GM21528 (cell line): ENCODE measurements around the gene KRABD2.
"Not testable (repeated sequence)": the region's sequence is repeated elsewhere in the genome, so short reads cannot be mapped to it uniquely, and the experiment has no call there.

Experiments
- ATAC-seq: cut with Tn5 transposase; IDR thresholded peaks from one replicate; pipeline ENCODE4 v1.9.1; 2021; ENCODE audit warnings: mild to moderate bottlenecking, moderate library complexity; ENCODE audit not compliant: unreplicated experiment, low FRiP score

Gene KRABD2

DNA sequence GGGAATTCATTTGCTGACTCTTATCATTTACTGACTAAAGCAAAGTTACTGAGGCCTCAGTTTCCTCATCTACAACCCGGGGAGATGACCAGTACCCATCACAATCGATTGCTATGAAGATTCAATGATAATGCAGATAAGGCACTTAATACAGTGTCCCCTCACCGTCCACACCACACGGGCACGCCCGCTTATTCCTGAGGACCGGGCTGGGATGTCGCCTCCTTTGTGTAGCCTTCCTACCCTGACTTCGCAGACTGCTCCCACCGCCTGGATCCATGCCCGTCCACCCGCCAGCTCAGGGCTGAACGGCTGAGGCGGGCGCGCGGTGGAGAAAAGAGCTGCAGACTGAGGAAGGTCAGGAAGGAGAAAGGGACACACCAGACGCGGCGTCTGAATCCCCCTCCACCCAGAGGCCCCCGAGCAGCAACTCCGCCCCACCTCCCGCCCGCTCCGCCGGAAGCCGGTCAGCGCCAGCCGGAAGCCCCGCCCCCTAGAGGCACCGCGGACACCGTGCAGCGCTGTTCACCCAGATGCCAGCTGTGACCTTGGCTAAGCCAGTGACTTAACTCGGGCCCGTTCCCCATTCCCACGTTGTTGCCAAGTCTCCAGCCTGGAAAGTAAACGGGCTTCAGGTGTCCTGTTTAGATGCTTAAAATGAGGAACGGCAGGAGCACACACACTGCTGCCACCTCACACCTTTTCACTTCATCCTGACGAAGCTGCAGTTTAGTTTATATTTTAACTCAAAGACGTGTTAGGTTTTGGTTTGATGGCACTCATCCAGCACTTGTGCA, at the start of gene KRABD2:
TSS of gene KRABD2 (minus strand) at position 434 of the 797 bp plus-strand sequence.
- ATAC-seq: peak; percentile 75

DNA sequence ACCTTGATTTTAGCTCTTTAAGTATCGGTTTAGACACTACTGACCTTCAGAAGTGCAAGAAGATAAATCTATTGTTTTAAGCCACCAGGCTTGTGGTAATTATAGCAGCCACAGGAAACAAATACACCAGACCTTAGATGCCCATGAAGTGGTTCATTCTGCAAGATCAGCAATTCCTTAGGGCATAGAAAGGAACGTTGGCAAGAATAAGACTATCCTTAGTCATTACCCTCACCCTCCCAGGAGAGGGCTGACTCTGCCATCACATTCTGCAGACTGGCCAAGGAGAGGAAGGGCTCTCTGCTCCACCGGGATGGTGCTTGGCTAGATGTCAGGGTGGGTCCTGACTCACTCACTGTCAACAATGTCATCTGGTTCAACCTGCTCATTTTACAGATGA, 45.1 kb upstream of the KRABD2 start:
- ATAC-seq: no peak

DNA sequence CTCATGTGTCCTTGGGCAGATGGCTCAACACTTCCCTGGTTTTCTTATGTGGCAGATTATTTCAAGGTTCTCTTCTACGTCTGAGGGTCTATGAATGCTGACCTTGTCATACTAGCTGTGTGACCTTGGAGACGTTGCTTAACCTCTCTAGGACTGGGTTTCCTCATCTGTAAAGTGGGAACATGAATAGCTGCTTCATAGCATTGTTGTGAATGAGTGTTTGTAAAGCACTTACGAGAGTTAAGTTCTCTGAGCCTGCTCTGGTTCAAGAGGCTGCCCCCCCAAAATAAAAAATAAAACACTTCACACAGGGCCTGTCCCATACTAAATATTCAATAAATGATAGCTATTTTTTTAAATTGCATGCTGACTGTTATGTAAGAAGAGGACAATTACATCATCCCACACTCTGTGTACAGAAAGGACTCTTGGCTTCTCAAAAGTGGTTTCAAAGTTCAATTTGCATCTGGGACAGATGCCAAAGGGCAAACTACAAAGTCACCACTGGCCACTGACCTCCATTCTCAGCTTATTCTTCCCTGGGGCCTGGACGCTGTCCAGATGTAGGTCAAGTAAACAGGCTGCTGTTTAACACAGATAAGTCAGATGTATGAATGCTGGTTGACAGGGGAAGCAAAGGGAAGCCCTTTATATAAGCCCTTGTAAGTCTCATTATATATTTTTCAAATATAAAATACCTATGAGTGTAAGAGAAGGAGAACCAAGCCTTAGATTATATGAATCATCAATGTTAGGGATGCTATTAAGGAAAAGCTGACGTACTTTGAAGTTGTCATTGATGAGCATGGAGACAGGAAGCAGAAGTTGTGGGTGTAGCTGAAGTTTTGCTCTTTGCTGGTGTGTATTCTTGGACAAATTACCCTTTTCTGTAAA, 43.8 kb upstream of the KRABD2 start:
- ATAC-seq: no peak

DNA sequence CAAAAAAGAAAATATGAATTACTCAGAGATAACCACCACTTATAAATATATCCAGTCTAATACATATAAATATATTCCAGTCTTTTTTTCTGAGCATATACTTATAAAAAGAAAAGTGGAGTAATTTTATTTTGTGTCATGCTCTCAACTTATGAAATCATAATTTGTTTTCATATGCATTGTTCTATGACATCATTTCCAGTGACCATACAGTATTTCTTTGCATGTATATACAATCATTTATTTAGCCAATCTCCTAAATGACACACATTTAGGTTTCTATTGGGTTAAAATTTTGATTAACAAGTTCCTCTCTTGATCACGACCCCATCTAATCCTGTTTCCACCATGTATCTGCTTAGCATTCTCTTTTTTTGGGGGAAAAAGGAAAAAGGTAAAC, 42.8 kb upstream of the KRABD2 start:
- no peak for ATAC-seq

DNA sequence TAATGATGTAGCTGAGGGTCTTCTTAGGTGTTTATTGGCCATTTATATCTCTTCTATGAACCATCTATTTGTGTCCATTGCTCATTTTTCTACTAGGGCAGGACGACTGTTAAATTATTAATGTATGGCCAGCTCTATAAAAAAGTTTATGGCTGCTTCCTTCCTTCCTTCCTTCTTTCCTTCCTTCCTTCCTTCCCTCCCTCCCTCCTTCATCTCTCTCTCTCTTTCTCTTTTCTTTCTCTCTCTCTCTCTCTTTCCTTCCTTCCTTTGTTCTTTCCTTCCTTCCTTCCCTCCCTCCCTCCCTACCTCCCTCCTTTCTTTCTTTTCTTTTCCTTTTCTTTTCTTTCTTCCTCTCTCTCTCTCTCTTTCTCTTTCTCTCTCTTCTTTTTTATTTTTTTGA, 42.0 kb upstream of the KRABD2 start:
- ATAC-seq: no peak

DNA sequence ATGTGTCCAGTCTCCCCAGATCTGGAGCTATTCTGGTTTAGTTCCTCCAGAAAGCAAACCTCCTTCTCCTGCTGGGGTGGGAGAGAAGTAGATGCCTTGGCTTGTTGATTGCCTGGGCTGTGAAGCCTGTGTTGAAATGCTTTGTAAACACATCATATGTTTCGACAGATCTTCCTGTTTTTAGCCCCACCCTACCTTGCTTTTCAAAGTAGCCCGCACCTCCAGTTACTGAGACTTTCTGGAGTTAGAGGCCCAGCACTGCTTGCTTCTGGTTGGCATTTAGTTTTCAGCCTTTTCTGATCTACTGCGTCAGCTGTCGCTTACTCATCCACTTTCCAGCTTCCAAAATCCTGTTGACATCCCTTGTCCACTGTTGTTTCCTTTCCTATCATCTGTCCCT, 41.3 kb upstream of the KRABD2 start:
- ATAC-seq: no peak

DNA sequence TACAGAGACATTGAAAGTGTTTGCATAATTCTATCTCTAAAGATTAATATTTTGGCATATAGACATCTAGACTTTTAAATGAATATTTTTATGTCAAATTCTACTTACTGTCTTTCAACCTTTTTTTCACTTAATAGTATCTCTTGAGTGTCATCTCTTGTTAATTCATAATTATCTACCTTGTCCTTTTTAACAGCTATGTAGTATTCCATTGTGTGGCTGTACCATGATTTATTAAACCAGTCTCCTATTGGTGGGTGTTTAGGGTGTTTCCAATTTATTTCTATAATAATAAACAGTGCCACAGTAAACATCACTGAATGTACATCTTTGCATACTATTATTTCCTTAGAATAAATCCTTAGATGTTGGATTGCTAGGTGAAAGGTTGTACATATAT, 37.4 kb upstream of the KRABD2 start:
- no peak for ATAC-seq

DNA sequence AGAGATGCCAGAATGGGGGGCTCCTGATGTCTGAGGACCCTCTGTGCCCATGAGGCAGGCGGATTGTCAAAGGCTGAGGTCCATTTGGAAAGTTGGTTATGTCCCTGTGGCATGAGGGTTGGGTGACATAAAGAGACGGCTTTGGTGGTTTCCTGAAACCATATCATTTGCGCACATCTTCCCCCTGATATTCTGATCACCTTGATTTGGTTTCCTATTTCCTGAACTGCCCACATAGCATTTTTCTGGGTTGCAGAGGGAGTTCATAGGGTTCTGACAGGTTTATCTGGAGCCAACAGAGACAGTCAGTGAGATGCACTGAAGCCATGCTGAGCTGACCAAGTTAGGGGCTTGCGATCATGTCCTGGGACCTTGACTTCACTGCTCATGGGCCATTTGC, 36.8 kb upstream of the KRABD2 start:
- no peak for ATAC-seq

DNA sequence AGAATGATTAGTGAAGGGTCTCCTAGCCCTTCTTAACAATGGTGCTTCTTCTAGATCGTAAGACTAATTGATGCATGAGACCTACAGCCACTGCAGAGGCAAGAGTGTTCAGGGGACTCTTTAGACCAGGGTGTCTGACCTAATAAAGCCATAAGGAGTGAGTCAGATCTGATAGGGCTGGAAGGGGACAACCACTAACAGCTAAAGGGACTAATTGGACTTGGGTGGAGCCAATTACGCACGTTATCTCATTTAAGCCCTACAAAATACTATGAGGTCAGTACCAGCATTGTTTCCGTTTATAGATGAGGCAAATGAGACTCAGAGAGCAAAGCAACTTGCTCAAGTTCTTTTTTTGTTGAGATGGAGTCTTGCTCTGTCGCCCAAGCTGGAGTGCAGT, 35.6 kb upstream of the KRABD2 start:
- no peak for ATAC-seq

DNA sequence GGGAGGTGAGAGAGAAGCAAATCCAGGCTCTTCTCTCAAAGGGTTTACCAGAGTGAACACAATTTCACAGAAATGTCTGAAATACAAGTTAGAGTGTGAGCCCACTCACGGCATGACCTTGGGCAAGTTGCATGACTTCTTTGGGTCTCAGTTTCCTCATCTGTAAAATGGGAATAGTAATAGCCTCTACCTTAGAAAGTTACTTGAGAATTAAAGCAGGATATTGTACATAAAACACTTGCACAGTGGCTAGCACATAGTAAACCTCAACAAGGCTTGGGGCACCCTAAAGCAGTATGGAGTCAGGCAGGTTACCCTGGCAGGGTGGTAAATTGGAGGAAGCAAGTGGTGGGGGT, 34.4 kb upstream of the KRABD2 start:
- ATAC-seq: no peak

DNA sequence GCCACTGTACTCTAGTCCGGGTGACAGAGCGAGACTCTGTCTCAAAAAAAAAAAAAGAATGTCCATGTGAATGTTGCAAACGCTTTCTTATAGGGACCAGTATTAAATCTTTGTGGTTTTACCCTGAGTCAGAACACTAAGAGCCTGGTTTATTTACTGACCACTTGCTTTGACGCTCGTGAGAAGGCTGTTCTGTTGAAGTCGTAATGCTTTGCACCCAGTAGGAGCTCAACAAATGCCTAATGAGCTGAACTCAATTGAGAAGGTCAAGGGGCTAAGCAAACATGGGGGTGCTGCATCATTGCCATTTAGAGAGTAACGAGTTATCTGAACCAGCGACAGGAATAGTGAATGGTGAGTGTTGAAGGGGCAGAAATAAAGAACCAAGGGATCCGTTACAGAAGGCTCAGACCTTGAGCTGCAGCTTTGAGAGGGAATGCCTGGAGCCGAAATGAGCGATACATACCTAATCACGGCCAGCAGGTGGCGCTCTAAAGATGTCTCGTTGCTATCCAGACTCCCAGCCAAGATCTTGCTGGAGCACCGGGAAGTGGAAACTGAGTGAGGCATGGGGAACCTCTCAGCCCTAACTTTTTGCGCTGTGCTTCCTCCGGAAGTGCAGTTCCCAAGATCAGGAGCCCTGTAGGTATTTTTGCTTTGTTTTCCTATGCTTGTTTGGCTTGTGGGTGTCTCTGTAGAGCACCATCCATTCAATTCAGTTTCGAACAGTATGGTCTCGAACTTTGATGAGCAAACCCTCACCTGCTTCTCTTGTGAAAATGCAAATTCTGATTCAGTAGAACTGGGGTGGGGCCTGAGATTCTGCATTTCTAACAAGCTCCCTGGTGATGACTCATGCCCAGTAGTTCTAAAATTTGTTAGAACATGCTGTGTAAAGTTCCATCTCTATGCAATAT, 33.7 kb upstream of the KRABD2 start:
- no peak for ATAC-seq

DNA sequence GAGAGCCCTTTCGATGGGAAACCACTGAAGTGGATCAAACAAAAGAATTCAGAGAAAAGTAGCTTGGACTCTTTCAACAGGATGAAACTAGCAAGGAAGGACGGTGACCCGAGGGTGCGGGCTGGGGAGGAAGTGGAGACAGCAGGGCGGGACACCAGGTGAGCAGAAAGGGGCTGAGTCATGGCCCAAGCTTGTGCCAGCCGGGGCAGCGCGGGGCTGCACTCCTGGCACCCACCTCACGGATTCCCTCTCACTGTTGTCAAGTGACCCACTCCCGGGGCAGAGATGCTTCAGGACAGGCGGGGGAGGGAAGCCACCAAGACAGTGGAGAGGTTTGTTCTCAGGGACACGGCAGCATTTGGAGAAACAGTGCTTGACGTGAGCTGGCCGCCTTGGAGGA, 31.9 kb upstream of the KRABD2 start:
- ATAC-seq: no peak

DNA sequence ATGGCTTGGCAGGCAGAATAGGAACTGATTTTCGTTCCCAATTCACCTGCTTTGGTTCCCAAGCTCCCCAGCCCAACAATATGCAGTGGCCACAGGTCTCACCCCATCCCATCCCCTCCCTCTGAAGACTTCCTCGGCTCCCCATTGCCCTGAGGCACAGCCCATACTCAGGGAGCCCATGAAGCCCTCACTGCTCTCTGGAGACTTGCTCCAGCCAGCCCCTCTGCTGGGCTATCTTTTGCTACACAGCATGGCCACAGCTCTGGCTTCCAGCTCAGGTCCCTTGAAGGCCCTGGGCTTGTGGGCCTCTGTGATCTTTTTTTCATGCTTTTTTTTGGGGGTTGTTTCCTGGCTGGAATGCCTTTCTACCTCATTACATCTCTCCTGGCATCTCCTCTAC, 29.7 kb upstream of the KRABD2 start:
- ATAC-seq: no peak

DNA sequence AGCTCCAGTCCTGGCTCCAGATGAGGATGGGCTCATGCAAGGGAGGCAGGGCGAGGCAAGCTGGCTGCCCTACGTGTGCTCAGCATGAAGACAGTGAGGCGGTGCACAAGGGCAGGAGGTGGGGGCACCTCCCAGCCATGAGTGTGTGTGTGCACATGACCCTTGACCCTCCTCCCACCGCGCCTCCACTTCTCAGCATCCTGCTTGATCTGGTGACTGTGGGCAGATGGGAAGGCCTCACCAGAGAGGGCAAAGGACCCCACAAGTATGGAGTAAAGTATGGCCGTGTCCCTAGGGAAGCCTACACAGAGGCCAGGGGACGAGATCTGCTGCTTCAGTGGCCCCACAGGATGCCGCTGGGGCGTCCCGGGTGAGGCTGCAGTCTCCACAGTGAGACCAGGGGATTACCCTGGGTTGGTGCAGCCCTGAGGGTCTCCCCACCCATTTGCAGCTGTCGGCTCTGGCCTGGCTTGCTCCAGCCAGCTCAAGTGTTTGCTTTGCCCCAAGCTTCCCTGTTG, 29.1 kb upstream of the KRABD2 start:
- ATAC-seq: no peak

DNA sequence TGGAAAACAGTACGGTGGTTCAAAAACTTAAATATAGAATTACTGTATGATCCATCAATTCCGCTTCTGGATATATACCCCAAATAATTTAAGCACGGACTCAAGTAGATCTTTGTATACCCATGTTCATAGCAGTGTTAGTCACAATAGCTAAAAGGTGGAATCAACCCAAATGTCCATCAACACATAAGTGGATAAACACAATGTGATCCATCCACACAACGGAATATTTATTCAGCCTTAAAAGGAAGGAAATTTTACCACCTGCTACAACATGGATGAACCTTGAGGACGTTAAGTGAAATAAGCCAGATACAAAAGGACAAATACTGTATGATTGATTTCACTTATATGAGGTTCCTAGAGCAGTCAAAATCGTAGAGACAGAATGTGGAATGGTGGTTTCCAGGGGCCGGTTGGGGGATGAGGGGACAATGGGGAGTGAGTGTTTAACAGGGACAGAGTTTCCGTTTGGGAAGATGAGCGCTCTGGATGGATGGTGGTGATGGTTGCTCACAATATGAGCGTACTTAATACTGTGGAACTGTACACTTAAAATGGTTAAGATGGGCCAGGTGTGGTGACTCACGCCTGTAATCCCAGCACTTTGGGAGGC, 26.5 kb upstream of the KRABD2 start:
- no peak for ATAC-seq

DNA sequence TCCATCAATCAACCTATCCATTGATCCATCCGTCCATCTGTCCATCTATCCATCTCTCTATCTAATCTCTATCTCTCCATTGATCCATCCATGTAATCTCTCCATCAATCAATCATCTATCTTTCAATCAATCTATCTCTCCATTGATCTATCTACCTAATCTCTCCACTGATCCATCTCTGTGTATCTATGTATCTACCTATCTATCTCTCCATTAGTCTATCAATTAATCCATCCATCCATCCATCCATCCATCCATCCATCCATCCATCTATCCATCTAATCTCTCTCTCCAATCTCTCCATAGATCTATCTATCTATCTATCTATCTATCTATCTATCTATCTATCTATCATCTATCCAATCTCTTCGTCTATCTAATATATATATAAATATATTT, 24.6 kb upstream of the KRABD2 start:
- ATAC-seq: no peak

DNA sequence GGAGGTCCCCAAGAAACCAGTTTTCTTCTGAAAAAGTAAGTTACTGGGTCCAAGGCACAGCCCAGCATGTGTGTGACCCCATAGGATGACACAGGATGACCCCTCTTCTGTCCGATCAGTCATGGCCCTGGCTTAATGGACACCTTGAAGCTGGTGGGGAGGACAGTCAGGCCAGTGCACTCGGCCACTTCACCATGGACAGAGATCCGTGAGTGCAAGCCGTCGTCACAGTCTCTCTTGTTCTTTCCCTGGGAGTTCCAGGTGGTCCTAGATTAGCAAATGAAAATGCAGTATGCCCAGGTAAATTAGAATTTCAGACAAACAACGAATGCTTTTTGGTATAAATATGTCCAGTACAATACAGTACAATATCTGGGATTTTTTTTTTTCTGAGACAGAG, 22.5 kb upstream of the KRABD2 start:
- no peak for ATAC-seq

DNA sequence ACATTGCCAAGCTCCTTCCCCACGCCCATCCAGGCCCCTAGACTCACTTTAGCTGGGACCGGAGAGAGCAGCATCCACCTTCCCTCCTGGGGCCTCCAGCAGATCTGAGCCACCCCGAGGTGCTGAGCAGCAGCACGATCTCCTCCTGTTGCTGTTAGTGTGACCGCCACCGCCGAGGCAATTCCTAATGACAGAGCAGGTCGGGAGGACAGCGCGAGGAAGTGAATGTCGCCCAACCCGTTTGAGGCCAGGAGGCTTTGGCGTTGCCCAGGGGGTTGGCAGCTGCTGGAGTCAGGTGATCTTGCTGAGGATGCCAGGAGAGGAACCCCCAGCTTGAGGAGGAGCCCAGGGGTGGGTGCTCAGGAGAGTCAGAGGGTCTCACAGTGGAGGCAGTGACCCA, 21.1 kb upstream of the KRABD2 start, which contains the start of gene RNF222:
TSS of gene RNF222 (minus strand) at position 192 of the 400 bp plus-strand sequence. CDS start 4,366 bp downstream, outside the sequence.
- no peak for ATAC-seq

DNA sequence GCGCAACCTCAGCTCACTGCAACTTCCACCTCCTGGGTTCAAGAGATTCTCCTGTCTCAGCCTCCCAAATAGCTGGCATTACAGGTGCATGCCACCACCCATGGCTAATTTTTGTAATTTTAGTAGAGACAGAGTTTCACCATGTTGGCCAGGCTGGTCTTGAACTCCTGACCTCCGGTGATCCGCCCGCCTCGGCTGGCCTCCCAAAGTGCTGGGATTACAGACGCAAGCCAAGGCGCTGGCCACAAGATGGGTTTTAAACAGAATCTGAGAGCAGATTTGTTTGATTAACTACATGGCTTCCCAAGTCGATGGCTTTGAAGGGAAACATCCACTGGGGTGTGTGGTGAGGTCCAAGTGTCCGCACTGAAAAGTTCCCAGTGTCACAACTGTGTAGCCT, 18.0 kb upstream of the KRABD2 start:
- not testable (repeated sequence) for ATAC-seq
